NCI-H2029 treated with DMSO at 0.1 percent for 48 hours (cell line): ENCODE results near the gene PPIB.

ENCODE experiments used
- DNase-seq: peaks from one replicate; lab custom pipeline; 2025; lab: John Stamatoyannopoulos, UW

The PPIB gene

DNA sequence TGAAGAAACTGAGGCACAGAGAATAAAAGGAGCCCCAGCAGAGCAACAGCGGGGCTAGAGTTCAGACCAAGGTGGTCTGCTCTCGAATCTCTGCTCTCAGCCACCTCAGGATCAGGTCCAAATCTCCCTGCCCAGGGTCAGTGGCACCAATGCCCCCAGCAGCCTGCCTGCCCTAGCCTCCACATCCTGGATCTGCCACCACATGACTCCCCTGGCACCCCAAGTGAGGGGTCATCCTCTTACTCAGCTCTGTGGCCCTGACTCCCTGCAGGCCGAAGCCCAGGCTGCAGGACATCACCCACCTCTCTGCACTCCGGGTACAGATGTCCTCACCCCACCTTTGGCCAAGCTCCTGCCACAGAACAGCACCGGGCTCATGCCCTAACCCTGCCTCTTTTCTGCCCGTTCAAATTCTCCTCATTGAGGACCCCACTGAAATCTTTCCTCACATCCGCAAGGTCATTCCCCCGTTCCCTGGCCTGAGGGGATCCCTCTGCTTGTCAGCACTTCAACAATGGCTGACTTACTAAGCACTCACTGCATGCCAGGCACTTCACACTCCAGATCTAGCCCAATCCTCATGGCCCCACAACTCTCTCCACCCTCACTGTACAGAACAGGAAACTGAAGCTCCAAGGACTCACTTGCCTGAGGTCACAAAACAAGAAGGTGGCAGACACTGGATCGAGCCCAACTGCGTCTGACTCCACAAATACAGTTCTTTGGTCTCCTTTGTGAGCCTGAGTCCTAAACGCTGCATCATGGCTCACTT lies 4.3 kb downstream of the PPIB start:
- no peak for DNase-seq

- no peak for DNase-seq
Measured at GRCh38 chr15:64157599-64158125, 5.2 kb downstream of the PPIB start.

DNA sequence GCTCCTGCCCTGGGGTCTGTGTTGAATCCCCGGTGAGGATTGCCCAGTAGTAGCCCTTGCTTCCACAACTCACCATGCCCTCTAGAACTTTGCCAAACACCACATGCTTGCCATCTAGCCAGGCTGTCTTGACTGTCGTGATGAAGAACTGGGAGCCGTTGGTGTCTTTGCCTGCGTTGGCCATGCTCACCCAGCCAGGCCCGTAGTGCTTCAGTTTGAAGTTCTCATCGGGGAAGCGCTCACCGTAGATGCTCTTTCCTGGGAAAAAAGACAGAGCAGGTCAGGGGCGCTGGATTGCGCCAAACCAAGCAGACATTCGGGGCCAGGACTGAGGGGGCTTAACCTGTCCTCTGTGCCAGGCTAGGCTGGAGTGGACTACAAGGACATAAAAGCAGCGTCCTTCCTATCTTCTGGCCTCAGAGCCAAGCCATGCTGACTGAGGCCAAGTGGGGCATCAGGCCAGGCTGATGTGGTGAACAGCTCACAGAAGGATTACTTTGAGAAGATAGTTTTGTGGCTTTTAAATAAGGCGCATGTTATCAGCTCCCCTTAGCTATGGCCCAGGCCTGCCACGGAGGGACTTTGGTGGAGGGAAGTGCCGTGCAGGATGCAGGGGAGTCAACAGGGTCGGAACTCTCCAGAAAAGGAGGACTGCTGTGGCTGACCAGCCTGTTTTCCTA lies 6.0 kb downstream of the PPIB start:
- no peak for DNase-seq

- DNase-seq, result no peak
Measured at GRCh38 chr15:64155802-64156651, 6.8 kb downstream of the PPIB start.

DNA sequence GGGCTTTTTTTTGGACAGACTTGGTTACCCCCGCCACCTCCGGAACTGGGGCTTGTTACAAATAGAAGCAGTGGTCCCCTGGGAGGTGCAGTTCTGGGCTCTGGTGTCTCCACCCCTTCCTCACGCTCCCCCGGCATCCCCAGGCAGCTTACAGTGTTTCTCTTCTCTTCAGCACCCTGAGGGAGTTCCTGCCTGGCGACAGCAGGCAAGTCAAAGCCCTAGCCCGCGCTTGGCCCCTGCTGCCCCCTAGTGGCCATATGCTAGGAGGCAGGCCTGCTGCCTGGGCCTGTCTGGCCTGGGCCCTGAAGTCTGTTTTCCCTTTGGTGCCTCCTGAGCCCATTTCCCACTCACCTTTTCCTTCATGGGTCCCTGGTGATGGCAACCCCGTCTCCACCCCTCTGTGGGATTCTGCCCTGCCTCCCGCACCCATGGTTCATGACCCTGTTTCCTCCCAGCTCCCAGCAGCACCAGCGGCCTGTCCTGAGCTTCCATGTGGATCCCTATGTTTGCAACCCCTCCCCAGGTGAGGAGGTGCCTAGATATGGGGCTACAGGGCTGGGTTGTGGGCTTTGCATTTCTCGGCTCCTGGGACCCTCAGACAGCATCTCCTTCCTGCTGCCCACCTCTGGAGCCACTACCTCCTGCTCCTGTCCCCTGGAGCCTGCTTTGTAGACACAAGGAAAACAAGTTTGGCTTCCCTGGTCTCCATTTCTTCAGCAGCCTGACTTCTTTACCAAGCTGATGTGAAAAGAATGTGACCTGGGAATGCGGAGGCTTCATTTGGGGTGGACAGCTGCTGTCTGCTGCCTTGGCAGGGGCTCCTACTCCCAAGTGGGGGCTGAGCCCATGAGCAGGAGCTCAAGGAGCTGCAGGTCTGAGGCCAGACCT lies 9.1 kb downstream of the PPIB start:
- no peak for DNase-seq

DNA sequence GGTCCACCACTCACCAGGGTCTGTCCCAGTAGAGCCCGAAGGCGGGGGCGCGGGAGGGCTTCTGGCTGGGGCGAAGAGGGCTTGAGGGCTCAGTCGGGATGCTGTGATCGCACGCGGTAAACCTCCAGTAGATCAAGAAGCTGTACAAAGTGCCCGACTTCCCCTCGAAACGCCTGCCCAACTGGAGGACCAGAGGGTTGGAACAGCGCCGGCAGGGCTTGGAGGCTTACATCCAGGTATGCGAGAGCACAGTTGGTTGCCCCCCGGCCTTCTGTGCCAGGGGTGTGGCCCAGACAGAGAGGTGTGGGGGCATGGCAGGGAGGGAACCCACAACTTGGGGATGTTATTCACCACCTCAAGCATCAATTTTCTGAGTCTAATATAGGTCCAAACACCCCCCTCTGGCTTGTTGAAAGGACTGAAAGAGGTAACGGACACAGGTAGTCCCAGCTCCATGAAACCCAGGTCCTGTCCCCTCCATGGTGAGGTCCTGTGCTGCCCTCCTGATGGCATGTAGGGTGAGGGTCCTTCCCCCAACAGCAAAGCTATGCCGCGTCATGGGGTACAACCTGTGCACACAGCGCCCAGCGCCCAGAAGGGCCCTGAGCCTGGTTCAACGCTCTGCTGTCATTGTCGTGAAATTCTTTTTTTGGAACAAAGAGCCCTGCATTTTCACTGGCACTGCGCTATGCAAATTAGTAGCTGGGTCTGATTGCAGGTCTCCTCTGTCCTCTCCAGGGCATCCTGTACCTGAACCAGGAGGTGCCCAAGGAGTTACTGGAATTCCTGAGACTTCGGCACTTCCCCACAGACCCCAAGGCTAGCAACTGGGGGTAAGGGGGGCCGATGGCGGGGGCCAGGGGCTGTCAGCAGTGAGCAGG lies 10.1 kb downstream of the PPIB start:
- DNase-seq, result no peak

GRCh38 chr15:64151727-64152506 lies 10.9 kb downstream of the PPIB start, which contains the start of gene SNX22:
SNX22 (plus strand) TSS chr15:64151731; CDS start chr15:64151776, 45 bp downstream.
- DNase-seq, result no peak

GRCh38 chr15:64149893-64150578 lies 12.8 kb downstream of the PPIB start:
- no peak for DNase-seq

- no peak for DNase-seq
Measured at GRCh38 chr15:64149424-64149823, 13.4 kb downstream of the PPIB start.

- no peak for DNase-seq
Measured at GRCh38 chr15:64148581-64148980, 14.2 kb downstream of the PPIB start.

DNA sequence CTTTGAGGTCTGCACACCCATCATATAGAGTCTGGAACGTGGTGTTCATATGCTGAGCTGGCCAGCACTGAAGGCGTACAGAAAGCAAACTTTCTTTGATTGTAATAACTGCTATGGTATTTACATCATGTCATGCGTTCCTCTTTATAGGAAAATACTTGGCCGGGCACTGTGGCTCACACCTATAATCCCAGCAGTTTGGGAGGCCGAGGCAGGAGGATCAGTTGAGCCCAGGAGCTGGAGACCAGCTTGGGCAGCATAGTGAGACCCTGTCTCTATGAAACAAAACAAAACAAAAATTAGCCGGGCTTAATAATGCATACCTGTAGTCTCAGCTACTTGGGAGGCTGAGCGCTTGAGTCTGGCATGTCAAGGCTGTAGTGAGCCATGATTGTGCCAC lies 14.7 kb downstream of the PPIB start:
- DNase-seq, result no peak

DNA sequence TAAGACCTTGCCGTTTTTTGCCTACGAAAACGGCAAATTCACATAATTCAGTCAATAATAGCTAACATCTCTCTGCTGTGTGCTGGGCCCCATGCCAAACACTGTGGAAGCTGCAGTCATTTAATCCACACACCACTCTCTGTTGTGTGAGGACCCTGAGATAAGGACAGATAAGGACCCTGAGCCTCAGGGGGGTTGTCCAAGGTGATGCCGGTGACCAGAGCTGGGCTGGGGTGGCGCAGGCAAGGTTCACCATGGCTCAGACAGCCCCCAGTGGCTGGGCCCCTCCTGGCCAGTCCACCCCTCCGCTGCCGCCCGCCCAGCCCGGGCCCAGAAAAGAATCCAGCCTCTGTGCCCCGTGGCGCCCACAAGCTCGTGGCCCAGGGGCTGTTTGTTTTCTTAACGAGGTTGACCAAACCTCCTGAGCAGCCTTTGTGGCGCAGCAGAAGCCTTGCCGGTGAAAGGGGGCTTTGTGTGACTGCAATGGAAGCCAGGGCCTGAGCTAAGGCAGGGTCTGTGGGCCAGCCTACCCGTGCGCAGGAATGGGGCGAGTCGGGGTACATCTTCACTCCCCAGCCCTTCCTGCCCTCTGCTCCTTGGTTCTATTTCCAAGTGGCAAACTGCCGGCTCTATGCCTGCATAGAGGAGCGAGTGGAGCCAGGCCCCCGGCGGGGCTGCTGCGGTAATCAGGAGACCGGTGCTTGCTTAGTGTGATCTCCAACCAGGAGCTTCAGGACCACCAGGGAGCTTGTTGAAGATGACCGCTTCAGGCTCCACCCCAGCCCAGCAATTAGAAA lies 15.7 kb downstream of the PPIB start:
- DNase-seq, result no peak

DNA sequence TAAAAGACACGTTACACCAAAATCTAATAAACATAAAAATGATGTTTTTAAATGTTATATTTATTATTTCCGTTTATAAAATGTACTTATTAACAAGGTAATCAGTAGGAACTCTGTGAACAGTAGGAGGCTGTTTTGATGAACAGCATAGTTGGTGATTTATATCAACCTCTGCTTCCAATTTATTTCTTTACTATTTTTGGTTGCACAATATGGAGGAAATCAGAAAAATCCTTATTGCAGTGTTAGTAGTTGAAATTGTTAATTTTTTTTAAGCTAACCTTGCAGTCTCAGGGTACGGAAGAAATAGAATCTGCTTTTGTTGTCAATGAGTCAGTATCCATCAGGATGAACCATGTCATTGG lies 16.3 kb downstream of the PPIB start:
- no peak for DNase-seq

- DNase-seq, result no peak
Measured at GRCh38 chr15:64146041-64146440, 16.8 kb downstream of the PPIB start.

DNA sequence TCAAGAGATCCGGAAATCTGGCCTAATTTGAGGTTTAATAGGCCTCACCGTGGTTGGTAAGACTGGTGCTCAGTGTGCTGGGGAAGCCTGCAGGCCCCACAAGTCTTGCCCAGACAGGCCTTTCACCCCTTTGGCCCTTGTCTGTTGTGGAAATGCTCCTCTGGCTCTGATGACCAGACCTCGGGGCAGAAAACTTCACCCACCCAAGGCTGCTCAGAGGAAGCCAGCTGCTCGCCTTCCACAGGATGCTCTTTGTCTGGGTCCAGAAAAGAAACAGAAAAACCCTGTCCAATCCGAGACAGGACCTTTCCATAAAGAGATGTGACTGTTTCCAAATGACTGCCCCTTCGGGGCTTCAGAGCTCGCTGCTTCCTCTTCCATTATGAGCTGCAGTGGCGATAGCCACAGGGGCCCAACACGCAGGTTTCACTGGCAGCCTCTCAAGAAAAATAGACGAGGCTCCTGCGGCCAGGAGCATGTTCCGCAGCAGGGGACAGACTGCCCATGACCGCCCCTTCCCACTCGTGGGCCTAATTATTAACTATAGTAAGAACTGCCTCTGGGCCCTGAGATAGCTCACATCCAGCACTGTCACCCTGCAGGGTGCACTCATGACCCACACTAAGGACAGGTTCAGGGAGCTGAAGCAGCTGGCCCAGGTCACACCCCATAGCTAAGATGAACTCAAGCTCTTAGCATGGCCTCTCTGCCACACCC lies 18.1 kb downstream of the PPIB start:
- DNase-seq, result no peak

GRCh38 chr15:64144192-64144564 lies 18.6 kb downstream of the PPIB start:
- DNase-seq, result no peak

- no peak for DNase-seq
Measured at GRCh38 chr15:64143276-64143675, 19.5 kb downstream of the PPIB start.
